Stomach (tissue), 4 donors: Measurements from ENCODE around the gene GNL3.

Source experiments
- CTCF ChIP-seq, 7 experiments: fragments of 450-650 bp in 4 of 7; fragments of 200-600 bp in 3 of 7; sonication (generic) in 3 of 7; IDR thresholded peaks; one replicate each; pipeline ENCODE4 v1.5.1; 2016 to 2019; ENCODE audit warnings: antibody characterized with exemption in 7 of 7, control low read depth in 2 of 7, mild to moderate bottlenecking in 1 of 7
- EP300 ChIP-seq: sonication (generic); formaldehyde crosslinking; IDR thresholded peaks from one replicate; pipeline ENCODE4 v1.6.1; 2017; ENCODE audit warnings: antibody characterized with exemption
- POLR2A ChIP-seq, 4 donors: fragments of 450-650 bp; IDR thresholded peaks; one replicate each; pipeline ENCODE4 v1.6.1; 2016; ENCODE audit warnings: antibody characterized with exemption in 4 of 4, control low read depth in 2 of 4, mild to moderate bottlenecking in 1 of 4, moderate library complexity in 1 of 4

GRCh38 chr3:52743721-52744120 lies 57.9 kb downstream of the GNL3 start:
- TF ChIP-seq CTCF (IDR thresholded peaks at IDR 0.05) (no peak), POLR2A (IDR thresholded peaks at IDR 0.05) (no peak), EP300 (no peak)
